Measurements from ENCODE around the gene CARS1.

Gene CARS1

DNA sequence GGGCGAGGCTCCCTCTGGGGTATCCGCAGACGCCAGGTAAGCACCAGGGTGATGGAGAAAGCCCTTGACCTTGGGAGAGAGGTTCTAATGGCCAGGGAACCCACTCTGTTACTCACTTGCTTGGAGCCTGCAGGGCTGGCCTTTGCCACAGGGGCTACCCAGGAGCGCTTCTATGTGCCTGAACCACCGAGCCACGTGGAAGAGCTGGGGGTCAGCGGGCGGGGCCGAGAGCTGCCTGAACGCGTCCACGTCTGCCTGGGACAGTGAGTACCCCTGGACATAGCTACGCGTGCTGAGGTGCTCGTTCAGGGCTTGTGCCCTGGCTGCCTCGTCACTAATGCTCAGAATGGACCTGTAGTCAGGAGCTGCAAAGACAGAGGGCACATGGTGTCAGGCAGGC lies 9.6 kb downstream of the CARS1 start:
- no peak for DNase-seq (ENCODE audit: low read depth in 1 of 2, low spot score in 1 of 2)
- TF ChIP-seq POLR2AphosphoS5 (IDR thresholded peaks at IDR 0.05; ENCODE audit: low read depth) (no peak), SPI1 (IDR thresholded peaks at IDR 0.05; ENCODE audit: borderline replicate concordance, low read depth) (no peak)
- TF ChIP-seq, protein P1, sequence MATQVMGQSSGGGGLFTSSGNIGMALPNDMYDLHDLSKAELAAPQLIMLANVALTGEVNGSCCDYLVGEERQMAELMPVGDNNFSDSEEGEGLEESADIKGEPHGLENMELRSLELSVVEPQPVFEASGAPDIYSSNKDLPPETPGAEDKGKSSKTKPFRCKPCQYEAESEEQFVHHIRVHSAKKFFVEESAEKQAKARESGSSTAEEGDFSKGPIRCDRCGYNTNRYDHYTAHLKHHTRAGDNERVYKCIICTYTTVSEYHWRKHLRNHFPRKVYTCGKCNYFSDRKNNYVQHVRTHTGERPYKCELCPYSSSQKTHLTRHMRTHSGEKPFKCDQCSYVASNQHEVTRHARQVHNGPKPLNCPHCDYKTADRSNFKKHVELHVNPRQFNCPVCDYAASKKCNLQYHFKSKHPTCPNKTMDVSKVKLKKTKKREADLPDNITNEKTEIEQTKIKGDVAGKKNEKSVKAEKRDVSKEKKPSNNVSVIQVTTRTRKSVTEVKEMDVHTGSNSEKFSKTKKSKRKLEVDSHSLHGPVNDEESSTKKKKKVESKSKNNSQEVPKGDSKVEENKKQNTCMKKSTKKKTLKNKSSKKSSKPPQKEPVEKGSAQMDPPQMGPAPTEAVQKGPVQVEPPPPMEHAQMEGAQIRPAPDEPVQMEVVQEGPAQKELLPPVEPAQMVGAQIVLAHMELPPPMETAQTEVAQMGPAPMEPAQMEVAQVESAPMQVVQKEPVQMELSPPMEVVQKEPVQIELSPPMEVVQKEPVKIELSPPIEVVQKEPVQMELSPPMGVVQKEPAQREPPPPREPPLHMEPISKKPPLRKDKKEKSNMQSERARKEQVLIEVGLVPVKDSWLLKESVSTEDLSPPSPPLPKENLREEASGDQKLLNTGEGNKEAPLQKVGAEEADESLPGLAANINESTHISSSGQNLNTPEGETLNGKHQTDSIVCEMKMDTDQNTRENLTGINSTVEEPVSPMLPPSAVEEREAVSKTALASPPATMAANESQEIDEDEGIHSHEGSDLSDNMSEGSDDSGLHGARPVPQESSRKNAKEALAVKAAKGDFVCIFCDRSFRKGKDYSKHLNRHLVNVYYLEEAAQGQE (IDR thresholded peaks at IDR 0.05; ENCODE audit: insufficient replicate concordance, low read depth): no peak
- TF ChIP-seq, protein P2, sequence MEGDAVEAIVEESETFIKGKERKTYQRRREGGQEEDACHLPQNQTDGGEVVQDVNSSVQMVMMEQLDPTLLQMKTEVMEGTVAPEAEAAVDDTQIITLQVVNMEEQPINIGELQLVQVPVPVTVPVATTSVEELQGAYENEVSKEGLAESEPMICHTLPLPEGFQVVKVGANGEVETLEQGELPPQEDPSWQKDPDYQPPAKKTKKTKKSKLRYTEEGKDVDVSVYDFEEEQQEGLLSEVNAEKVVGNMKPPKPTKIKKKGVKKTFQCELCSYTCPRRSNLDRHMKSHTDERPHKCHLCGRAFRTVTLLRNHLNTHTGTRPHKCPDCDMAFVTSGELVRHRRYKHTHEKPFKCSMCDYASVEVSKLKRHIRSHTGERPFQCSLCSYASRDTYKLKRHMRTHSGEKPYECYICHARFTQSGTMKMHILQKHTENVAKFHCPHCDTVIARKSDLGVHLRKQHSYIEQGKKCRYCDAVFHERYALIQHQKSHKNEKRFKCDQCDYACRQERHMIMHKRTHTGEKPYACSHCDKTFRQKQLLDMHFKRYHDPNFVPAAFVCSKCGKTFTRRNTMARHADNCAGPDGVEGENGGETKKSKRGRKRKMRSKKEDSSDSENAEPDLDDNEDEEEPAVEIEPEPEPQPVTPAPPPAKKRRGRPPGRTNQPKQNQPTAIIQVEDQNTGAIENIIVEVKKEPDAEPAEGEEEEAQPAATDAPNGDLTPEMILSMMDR (IDR thresholded peaks at IDR 0.05; ENCODE audit: insufficient read depth, low read length): no peak
- Histone ChIP-seq H3K4me3 (replicated peaks; ENCODE audit: insufficient read depth, low read length) (no peak overlapping the region), H3K27me3 (ENCODE audit: insufficient read depth, poor library complexity, severe bottlenecking) (no peaks in the 10 kb centered on the region), H3K27ac (replicated peaks) (no peak overlapping the region)

- no peak for DNase-seq (ENCODE audit: low read depth in 1 of 2, low spot score in 1 of 2)
- H3K4me3 ChIP-seq (replicated peaks; ENCODE audit: insufficient read depth, low read length): no peak overlapping the region
- TF ChIP-seq GABPA (IDR thresholded peaks at IDR 0.05; ENCODE audit: low read depth) (no peak), POLR2AphosphoS5 (IDR thresholded peaks at IDR 0.05; ENCODE audit: low read depth) (no peak), SPI1 (IDR thresholded peaks at IDR 0.05; ENCODE audit: borderline replicate concordance, low read depth) (no peak)
- TF ChIP-seq, protein P1 (IDR thresholded peaks at IDR 0.05; ENCODE audit: insufficient replicate concordance, low read depth): no peak
- TF ChIP-seq, protein P2 (IDR thresholded peaks at IDR 0.05; ENCODE audit: insufficient read depth, low read length): no peak
- no peak overlapping the region for H3K27ac ChIP-seq (replicated peaks)
- H3K27me3 ChIP-seq (ENCODE audit: insufficient read depth, poor library complexity, severe bottlenecking): no peaks in the 10 kb centered on the region
These were observed 10.6 kb downstream of the CARS1 start for GRCh38 chr11:3046641-3047040.

- Histone ChIP-seq H3K27ac (replicated peaks) (no peak overlapping the region), H3K4me3 (replicated peaks; ENCODE audit: insufficient read depth, low read length) (no peak overlapping the region), H3K27me3 (ENCODE audit: insufficient read depth, poor library complexity, severe bottlenecking) (no peaks in the 10 kb centered on the region)
- TF ChIP-seq POLR2AphosphoS5 (IDR thresholded peaks at IDR 0.05; ENCODE audit: low read depth) (0 out of 2 replicates have a peak, but pooled peaks have one; percentile 18), GABPA (IDR thresholded peaks at IDR 0.05; ENCODE audit: low read depth) (no peak), SPI1 (IDR thresholded peaks at IDR 0.05; ENCODE audit: borderline replicate concordance, low read depth) (no peak)
- TF ChIP-seq, protein P2 (IDR thresholded peaks at IDR 0.05; ENCODE audit: insufficient read depth, low read length): peak; percentile 5
- DNase-seq (ENCODE audit: low read depth in 1 of 2, low spot score in 1 of 2): no peak
These were observed 11.0 kb downstream of the CARS1 start for GRCh38 chr11:3046190-3046589.

- no peak overlapping the region for H3K27ac ChIP-seq (replicated peaks)
- H3K27me3 ChIP-seq (ENCODE audit: insufficient read depth, poor library complexity, severe bottlenecking): no peaks in the 10 kb centered on the region
- no peak for DNase-seq (ENCODE audit: low read depth in 1 of 2, low spot score in 1 of 2)
- H3K4me3 ChIP-seq (replicated peaks; ENCODE audit: insufficient read depth, low read length): no peak overlapping the region
- TF ChIP-seq, protein P1 (IDR thresholded peaks at IDR 0.05; ENCODE audit: insufficient replicate concordance, low read depth): no peak
- no peak for TF ChIP-seq GABPA (IDR thresholded peaks at IDR 0.05; ENCODE audit: low read depth)
- TF ChIP-seq POLR2AphosphoS5 (IDR thresholded peaks at IDR 0.05; ENCODE audit: low read depth): no peak
- TF ChIP-seq, protein P2 (IDR thresholded peaks at IDR 0.05; ENCODE audit: insufficient read depth, low read length): no peak
- TF ChIP-seq SPI1 (IDR thresholded peaks at IDR 0.05; ENCODE audit: borderline replicate concordance, low read depth): no peak
These were observed 12.3 kb downstream of the CARS1 start for GRCh38 chr11:3044915-3045314.

Data from HL-60 (cell line).